Sigmoid colon (tissue), 4 donors: Measurements from ENCODE around the gene SLC13A4.

Experiments
- POLR2A ChIP-seq, 2 donors: fragments of 450-650 bp; IDR thresholded peaks; one replicate each; pipeline ENCODE4 v1.6.1; 2016; ENCODE audit warnings: antibody characterized with exemption in 2 of 2, mild to moderate bottlenecking in 2 of 2, moderate library complexity in 2 of 2
- POLR2AphosphoS5 ChIP-seq, 4 donors: sonication (generic); formaldehyde crosslinking; IDR thresholded peaks; one replicate each; pipeline ENCODE4 v1.6.1; 2017; ENCODE audit warnings: antibody characterized with exemption in 4 of 4
- TF ChIP-seq, protein P1 (sequence below), 4 experiments: fragments of 450-650 bp in 3 of 4; fragments of 200-600 bp in 1 of 4; IDR thresholded peaks; one replicate each; pipeline ENCODE4 v1.5.1; 2016 to 2019; ENCODE audit warnings: antibody characterized with exemption in 4 of 4, mild to moderate bottlenecking in 3 of 4, moderate library complexity in 2 of 4

GRCh38 chr7:135771961-135772638 is 44.1 kb upstream of the SLC13A4 start:
- TF ChIP-seq POLR2A (IDR thresholded peaks at IDR 0.05) (no peak), POLR2AphosphoS5 (IDR thresholded peaks at IDR 0.05) (peak in 1 of 4 donors; percentile 41)
- TF ChIP-seq, protein P1, sequence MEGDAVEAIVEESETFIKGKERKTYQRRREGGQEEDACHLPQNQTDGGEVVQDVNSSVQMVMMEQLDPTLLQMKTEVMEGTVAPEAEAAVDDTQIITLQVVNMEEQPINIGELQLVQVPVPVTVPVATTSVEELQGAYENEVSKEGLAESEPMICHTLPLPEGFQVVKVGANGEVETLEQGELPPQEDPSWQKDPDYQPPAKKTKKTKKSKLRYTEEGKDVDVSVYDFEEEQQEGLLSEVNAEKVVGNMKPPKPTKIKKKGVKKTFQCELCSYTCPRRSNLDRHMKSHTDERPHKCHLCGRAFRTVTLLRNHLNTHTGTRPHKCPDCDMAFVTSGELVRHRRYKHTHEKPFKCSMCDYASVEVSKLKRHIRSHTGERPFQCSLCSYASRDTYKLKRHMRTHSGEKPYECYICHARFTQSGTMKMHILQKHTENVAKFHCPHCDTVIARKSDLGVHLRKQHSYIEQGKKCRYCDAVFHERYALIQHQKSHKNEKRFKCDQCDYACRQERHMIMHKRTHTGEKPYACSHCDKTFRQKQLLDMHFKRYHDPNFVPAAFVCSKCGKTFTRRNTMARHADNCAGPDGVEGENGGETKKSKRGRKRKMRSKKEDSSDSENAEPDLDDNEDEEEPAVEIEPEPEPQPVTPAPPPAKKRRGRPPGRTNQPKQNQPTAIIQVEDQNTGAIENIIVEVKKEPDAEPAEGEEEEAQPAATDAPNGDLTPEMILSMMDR (IDR thresholded peaks at IDR 0.05), result no peak
